CD14-positive monocyte (primary cell): Measurements from ENCODE around the gene COPS9. TPM values are rescaled to one million over a fixed set of nuclear protein-coding genes. Genes with fewer than 3 reads are reported as not detected.

Experiments used
- DNase-seq, 3 donors: peaks; one replicate each; pipeline ENCODE4 v3.0.0-alpha.2; 2011 to 2022
- H2AFZ ChIP-seq: 2 replicates; pipeline ENCODE4 v1.6.0; 2012; ENCODE audit warnings: mild to moderate bottlenecking, low read depth, low read length, inconsistent platforms; ENCODE audit not compliant: insufficient read depth, poor library complexity, severe bottlenecking
- H3K27ac ChIP-seq, 2 donors: 1 replicate in 1 of 2; 2 replicates in 1 of 2; pipeline ENCODE4 v1.5.1; 2012 to 2013; ENCODE audit warnings: low read length in 2 of 2, control low read depth in 1 of 2, inconsistent platforms in 1 of 2, low read depth in 1 of 2, mild to moderate bottlenecking in 1 of 2
- H3K27me3 ChIP-seq, 2 donors: one replicate each; pipeline versions ENCODE4 v1.6.0 to v1.6.1; 2011 to 2013; ENCODE audit warnings: low read length in 2 of 2; ENCODE audit not compliant: control insufficient read depth in 2 of 2, insufficient read depth in 2 of 2
- H3K36me3 ChIP-seq, 2 donors: replicated peaks in 1 of 2; 1 replicate in 1 of 2; 2 replicates in 1 of 2; pipeline versions ENCODE4 v1.5.1 to v1.6.1; 2012 to 2013; ENCODE audit warnings: low read length in 2 of 2, control low read depth in 1 of 2, inconsistent platforms in 1 of 2, mild to moderate bottlenecking in 1 of 2; ENCODE audit not compliant: insufficient read depth in 2 of 2, control insufficient read depth in 1 of 2
- H3K4me1 ChIP-seq, 2 donors: 1 replicate in 1 of 2; 2 replicates in 1 of 2; pipeline versions ENCODE4 v1.5.1 to v1.6.1; 2012 to 2013; ENCODE audit warnings: low read length in 2 of 2, control low read depth in 1 of 2, inconsistent platforms in 1 of 2, mild to moderate bottlenecking in 1 of 2, moderate library complexity in 1 of 2; ENCODE audit not compliant: insufficient read depth in 2 of 2, control insufficient read depth in 1 of 2
- H3K4me2 ChIP-seq: replicated peaks from 2 replicates; pipeline ENCODE3; 2012; ENCODE audit warnings: low read length, moderate library complexity, mild to moderate bottlenecking; ENCODE audit not compliant: poor library complexity, severe bottlenecking; ENCODE audit errors: extremely low read depth
- H3K4me3 ChIP-seq, 3 experiments: fragments of 200-600 bp in 1 of 3; sonication (generic) in 1 of 3; replicated peaks in 1 of 3; 1 replicate in 2 of 3; 2 replicates in 1 of 3; pipeline ENCODE4 v1.5.1; 2011 to 2013; ENCODE audit warnings: low read length in 3 of 3, mild to moderate bottlenecking in 3 of 3, control low read depth in 2 of 3, low read depth in 2 of 3, inconsistent platforms in 1 of 3, moderate library complexity in 1 of 3
- H3K79me2 ChIP-seq: 2 replicates; pipeline ENCODE4 v1.6.0; 2012; ENCODE audit warnings: mild to moderate bottlenecking, control low read depth, inconsistent platforms, low read length, moderate library complexity; ENCODE audit not compliant: insufficient read depth
- H3K9ac ChIP-seq: 2 replicates; pipeline ENCODE4 v1.6.0; 2017; ENCODE audit warnings: low read length, mild to moderate bottlenecking; ENCODE audit not compliant: insufficient read depth, poor library complexity, severe bottlenecking
- H3K9me3 ChIP-seq, 2 donors: replicated peaks in 1 of 2; 1 replicate in 1 of 2; 2 replicates in 1 of 2; pipeline versions ENCODE4 v1.5.1 to v1.6.1; 2012 to 2013; ENCODE audit warnings: low read length in 2 of 2, control low read depth in 1 of 2; ENCODE audit not compliant: control insufficient read depth in 1 of 2, insufficient read depth in 1 of 2
- H4K20me1 ChIP-seq: 2 replicates; pipeline ENCODE4 v1.6.0; 2012; ENCODE audit warnings: mild to moderate bottlenecking, low read length, control low read depth, moderate library complexity; ENCODE audit not compliant: insufficient read depth
- H3K27ac Mint-ChIP-seq, 7 donors: one replicate each; pipeline ENCODE4 v1.8.0; 2020; ENCODE audit warnings: mild to moderate bottlenecking in 7 of 7, mixed read lengths in 7 of 7, moderate library complexity in 6 of 7, inconsistent platforms in 2 of 7
- H3K27me3 Mint-ChIP-seq, 3 donors: one replicate each; pipeline ENCODE4 v1.8.0; 2021 to 2022; ENCODE audit warnings: low read depth in 3 of 3, mild to moderate bottlenecking in 3 of 3, mixed read lengths in 3 of 3, moderate library complexity in 3 of 3, inconsistent platforms in 1 of 3
- H3K36me3 Mint-ChIP-seq, 2 donors: one replicate each; pipeline ENCODE4 v1.8.0; 2020; ENCODE audit warnings: mixed read lengths in 2 of 2, inconsistent platforms in 1 of 2, mild to moderate bottlenecking in 1 of 2
- H3K4me1 Mint-ChIP-seq: one replicate; pipeline ENCODE4 v1.8.0; 2020; ENCODE audit warnings: mild to moderate bottlenecking, mixed read lengths
- H3K4me3 Mint-ChIP-seq, 2 donors: one replicate each; pipeline ENCODE4 v1.8.0; 2020; ENCODE audit warnings: mild to moderate bottlenecking in 2 of 2, mixed read lengths in 2 of 2, moderate library complexity in 1 of 2
- H3K9me3 Mint-ChIP-seq, 7 donors: one replicate each; pipeline ENCODE4 v1.8.0; 2020 to 2022; ENCODE audit warnings: mixed read lengths in 7 of 7, mild to moderate bottlenecking in 6 of 7, moderate library complexity in 6 of 7, inconsistent platforms in 2 of 7
- CTCF ChIP-seq: fragments of 200-600 bp; IDR thresholded peaks from one replicate; pipeline ENCODE4 v1.8.0; 2022; ENCODE audit warnings: antibody characterized with exemption, mild to moderate bottlenecking
- WGBS: methylation state at CpG from one replicate; pipeline ENCODE4 v1.1.5; 2013; ENCODE audit warnings: missing lambda C conversion rate; ENCODE audit not compliant: insufficient coverage; 5-methylcytosine and 5-hydroxymethylcytosine counted together
- intact Hi-C, 2 donors: fragments of 100-400 bp; cut with micrococcal nuclease; formaldehyde crosslinking; loops; one replicate each; pipeline versions ENCODE4 v1.15.0 to v1.15.1; 2023
- polyA plus RNA-seq, 3 donors: library from polyadenylated mRNA; depleted of rRNA in 1 of 3; unstranded in 2 of 3; stranded (reverse) in 1 of 3; fragments of 300-500 nt in 2 of 3; fragments of >200 nt in 1 of 3; fragmentation: Illumina TruSeq in 2 of 3; gene quantifications; 1 replicate in 2 of 3; 2 replicates in 1 of 3; pipeline ENCODE4 v1.2.3, GENCODE V29; 2012 to 2021

The COPS9 gene
- polyA plus RNA-seq, 3 donors = 123 to 300 (median 268) TPM

GRCh38 chr2:240139666-240140393, 3.7 kb upstream of the COPS9 start:
- Mint-ChIP-seq H3K4me1 (peaks cover 18% of the 10 kb centered on the region), H3K27ac (no peak overlapping the region), H3K9me3 (peaks cover 0 to 4% (median 0%) of the 10 kb centered on the region in 7 donors), H3K36me3 (no peaks in the 10 kb centered on the region), H3K4me3 (no peak overlapping the region), H3K27me3 (peaks cover 8 to 30% (median 14%) of the 10 kb centered on the region in 3 donors)
- no peaks in the 10 kb centered on the region for H3K9me3 ChIP-seq
- H3K4me2 ChIP-seq = no peak overlapping the region
- peaks cover 6% of the 10 kb centered on the region for H4K20me1 ChIP-seq
- peaks cover 13% of the 10 kb centered on the region for H3K79me2 ChIP-seq
- H3K9ac ChIP-seq = no peak overlapping the region
- H2AFZ ChIP-seq = no peak overlapping the region
- TF ChIP-seq CTCF = no peak
- H3K4me1 ChIP-seq = peaks cover 18 to 21% of the 10 kb centered on the region in 2 donors
- no peak overlapping the region for H3K4me3 ChIP-seq
- intact Hi-C loops = no loop called here
- WGBS = 79% methylated on average over 9 of the region's 14 CpGs
- no peak overlapping the region for H3K27ac ChIP-seq
- no peaks in the 10 kb centered on the region for H3K36me3 ChIP-seq
- H3K27me3 ChIP-seq = peaks cover 0 to 17% of the 10 kb centered on the region in 2 donors
- DNase-seq = no peak

- H3K27ac Mint-ChIP-seq = no peak overlapping the region
- H3K27me3 ChIP-seq = peaks cover 0 to 17% of the 10 kb centered on the region in 2 donors
- H3K9me3 Mint-ChIP-seq = peaks cover 0 to 4% (median 0%) of the 10 kb centered on the region in 7 donors
- no peak overlapping the region for H2AFZ ChIP-seq
- peaks cover 6 to 30% (median 14%) of the 10 kb centered on the region in 3 donors for H3K27me3 Mint-ChIP-seq
- no peak overlapping the region for H3K4me3 Mint-ChIP-seq
- H4K20me1 ChIP-seq = peaks cover 12% of the 10 kb centered on the region
- H3K9ac ChIP-seq = no peak overlapping the region
- no peaks in the 10 kb centered on the region for H3K36me3 ChIP-seq
- no peak overlapping the region for H3K4me3 ChIP-seq
- H3K4me1 ChIP-seq = peaks cover 19 to 22% of the 10 kb centered on the region in 2 donors
- intact Hi-C loops = no loop called here
- H3K36me3 Mint-ChIP-seq = peaks cover 0 to 1% of the 10 kb centered on the region in 2 donors
- 96% methylated on average over 15 of the region's 15 CpGs for WGBS
- H3K27ac ChIP-seq = no peak overlapping the region
- H3K4me2 ChIP-seq = no peak overlapping the region
- peaks cover 25% of the 10 kb centered on the region for H3K4me1 Mint-ChIP-seq
- peaks cover 18% of the 10 kb centered on the region for H3K79me2 ChIP-seq
- no peak for DNase-seq
- TF ChIP-seq CTCF = no peak
- H3K9me3 ChIP-seq = no peaks in the 10 kb centered on the region
These were observed 2.9 kb upstream of the COPS9 start for GRCh38 chr2:240139011-240139441.
